HG03097 (cell line): ENCODE results near the gene FOXI3.
"Not testable (repeated sequence)": the region's sequence is repeated elsewhere in the genome, so short reads cannot be mapped to it uniquely, and the experiment has no call there.

Experiments used
- ATAC-seq: cut with Tn5 transposase; IDR thresholded peaks from one replicate; pipeline ENCODE4 v1.9.1; 2021; ENCODE audit not compliant: unreplicated experiment, low FRiP score

FOXI3 gene

GRCh38 chr2:88442473-88442872 lies 10.0 kb downstream of the FOXI3 start:
- ATAC-seq: no peak

GRCh38 chr2:88442061-88442460 lies 10.4 kb downstream of the FOXI3 start:
- no peak for ATAC-seq

GRCh38 chr2:88437010-88437409 lies 15.5 kb downstream of the FOXI3 start:
- ATAC-seq: no peak

GRCh38 chr2:88429929-88430328 lies 22.6 kb downstream of the FOXI3 start:
- ATAC-seq: no peak

- no peak for ATAC-seq
These were observed 28.8 kb downstream of the FOXI3 start for GRCh38 chr2:88423733-88424132.

- ATAC-seq: not testable (repeated sequence)
These were observed 33.4 kb downstream of the FOXI3 start for GRCh38 chr2:88419051-88419450.

- no peak for ATAC-seq
These were observed 36.4 kb downstream of the FOXI3 start for GRCh38 chr2:88416016-88416663.

- not testable (repeated sequence) for ATAC-seq
These were observed 43.6 kb downstream of the FOXI3 start for GRCh38 chr2:88408870-88409269.

- no peak for ATAC-seq
These were observed 52.3 kb downstream of the FOXI3 start for GRCh38 chr2:88400037-88400767.

GRCh38 chr2:88398180-88398579 lies 54.3 kb downstream of the FOXI3 start:
- no peak for ATAC-seq
